PFSK-1 (cell line): ENCODE results near the gene TM9SF1.

ENCODE experiments used
- FOXP2 ChIP-seq: optimal IDR thresholded peaks from 2 replicates; pipeline ENCODE3; 2011; ENCODE audit warnings: borderline replicate concordance, control low read depth, inconsistent platforms; ENCODE audit not compliant: insufficient read depth; ENCODE audit errors: extremely low read length, extremely low read depth
- POLR2AphosphoS5 ChIP-seq: IDR thresholded peaks from 2 replicates; pipeline ENCODE4 v1.6.1; 2012; ENCODE audit warnings: low read depth, mild to moderate bottlenecking, control low read depth, low read length, moderate library complexity
- REST ChIP-seq, 2 experiments: IDR thresholded peaks; 2 replicates each; pipeline versions ENCODE4 v1.6.1 to v1.8.0; 2011 to 2012; ENCODE audit warnings: low read depth in 2 of 2, low read length in 2 of 2, control low read depth in 1 of 2, inconsistent platforms in 1 of 2, mild to moderate bottlenecking in 1 of 2, moderate library complexity in 1 of 2; ENCODE audit not compliant: insufficient read depth in 1 of 2
- SIN3A ChIP-seq: IDR thresholded peaks from 2 replicates; pipeline ENCODE4 v1.6.1; 2012; ENCODE audit warnings: mild to moderate bottlenecking, low read length, moderate library complexity, borderline replicate concordance; ENCODE audit not compliant: insufficient read depth
- TAF1 ChIP-seq: IDR thresholded peaks from 2 replicates; pipeline ENCODE4 v1.6.1; 2012; ENCODE audit warnings: low read length, control low read depth, borderline replicate concordance; ENCODE audit not compliant: insufficient read depth

TM9SF1 gene

GRCh38 chr14:24207104-24207551, 11.9 kb upstream of the TM9SF1 start:
- no peak for TF ChIP-seq TAF1
- no peak for TF ChIP-seq REST (IDR thresholded peaks at IDR 0.05; ENCODE audit: insufficient read depth in 1 of 2, low read depth in 2 of 2, low read length in 2 of 2)
- TF ChIP-seq POLR2AphosphoS5, result no peak
- no peak for TF ChIP-seq SIN3A
- TF ChIP-seq FOXP2, result no peak

GRCh38 chr14:24206260-24207103, 11.2 kb upstream of the TM9SF1 start:
- TF ChIP-seq TAF1 (no peak), POLR2AphosphoS5 (no peak), FOXP2 (no peak), SIN3A (no peak), REST (IDR thresholded peaks at IDR 0.05; ENCODE audit: insufficient read depth in 1 of 2, low read depth in 2 of 2, low read length in 2 of 2) (no peak)

DNA sequence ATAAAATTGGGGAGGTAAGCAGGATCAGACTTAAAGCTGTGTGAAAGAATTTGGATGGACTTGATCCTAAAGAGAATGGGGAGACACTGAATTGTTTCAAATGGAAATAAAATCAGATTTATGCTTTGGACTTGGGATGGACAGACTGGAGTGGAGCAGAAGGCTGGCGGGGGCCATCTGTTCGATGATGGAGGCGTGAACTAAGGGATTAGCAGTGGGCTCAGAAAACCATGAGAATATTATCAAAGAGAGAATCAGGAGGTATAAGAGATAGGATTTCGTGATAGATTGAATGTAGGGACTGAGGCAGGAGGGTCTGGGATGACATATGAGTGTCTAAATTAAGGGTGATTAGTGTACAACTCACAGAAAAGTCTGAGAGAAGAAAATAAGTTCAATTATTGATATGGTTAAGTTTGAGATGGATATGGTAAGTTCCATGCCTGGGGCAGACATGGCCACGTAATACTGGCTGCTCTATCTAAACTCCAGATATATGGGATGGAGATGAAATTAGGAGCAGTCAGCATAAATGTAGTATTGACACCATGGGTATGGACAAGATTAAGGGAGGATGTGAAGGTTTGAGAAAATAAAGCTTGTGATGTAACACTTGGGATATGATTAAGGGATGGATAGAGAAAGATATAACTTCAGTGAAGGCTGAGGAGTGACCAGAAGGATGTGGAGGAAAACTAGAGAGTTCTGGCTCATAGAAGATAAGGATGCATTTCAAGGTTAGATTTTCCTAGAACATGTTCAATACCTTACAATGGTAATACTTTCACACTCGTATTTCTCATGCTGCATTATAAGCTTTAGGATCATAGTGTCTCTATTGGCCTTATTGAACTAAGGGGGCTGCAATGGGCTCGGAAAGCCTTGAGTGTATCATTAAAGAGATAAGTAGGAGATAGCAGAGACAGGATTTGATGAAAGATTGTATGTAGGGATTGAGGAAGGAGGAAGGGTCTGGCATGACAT, 9.2 kb upstream of the TM9SF1 start:
- no peak for TF ChIP-seq SIN3A

GRCh38 chr14:24198814-24199524, 3.7 kb upstream of the TM9SF1 start:
- TF ChIP-seq FOXP2, result no peak
- TF ChIP-seq REST (IDR thresholded peaks at IDR 0.05; ENCODE audit: insufficient read depth in 1 of 2, low read depth in 2 of 2, low read length in 2 of 2), result no peak
- no peak for TF ChIP-seq TAF1
- TF ChIP-seq POLR2AphosphoS5, result no peak
- TF ChIP-seq SIN3A, result no peak

- TF ChIP-seq POLR2AphosphoS5 (no peak), REST (IDR thresholded peaks at IDR 0.05; ENCODE audit: insufficient read depth in 1 of 2, low read depth in 2 of 2, low read length in 2 of 2) (no peak), TAF1 (no peak), SIN3A (no peak), FOXP2 (no peak)
Measured at GRCh38 chr14:24197056-24197450, 1.8 kb upstream of the TM9SF1 start.
